GM21447 (cell line): ENCODE results near the gene ZNFX1.

Source experiments
- ATAC-seq: cut with Tn5 transposase; IDR thresholded peaks from one replicate; pipeline ENCODE4 v1.9.1; 2021; ENCODE audit not compliant: unreplicated experiment

The ZNFX1 gene

DNA sequence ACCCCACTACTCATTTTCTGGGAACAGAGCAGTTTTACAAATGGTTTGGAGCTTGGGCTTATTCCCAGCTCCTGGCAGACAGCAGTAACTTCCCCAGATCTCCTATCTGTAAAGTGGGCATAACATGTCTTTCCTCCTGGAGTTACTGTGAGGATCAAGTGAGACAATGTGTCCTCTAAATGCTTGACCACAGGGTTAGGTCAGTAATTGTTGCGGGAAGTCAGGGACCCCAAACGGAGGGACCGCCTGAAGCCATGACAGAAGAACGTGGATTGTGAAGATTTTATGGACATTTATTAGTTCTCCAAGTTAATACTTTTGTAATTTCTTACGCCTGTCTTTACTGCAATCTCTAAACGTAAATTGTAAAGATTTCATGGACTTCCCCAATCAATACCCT lies 15.3 kb upstream of the ZNFX1 start:
- no peak for ATAC-seq

DNA sequence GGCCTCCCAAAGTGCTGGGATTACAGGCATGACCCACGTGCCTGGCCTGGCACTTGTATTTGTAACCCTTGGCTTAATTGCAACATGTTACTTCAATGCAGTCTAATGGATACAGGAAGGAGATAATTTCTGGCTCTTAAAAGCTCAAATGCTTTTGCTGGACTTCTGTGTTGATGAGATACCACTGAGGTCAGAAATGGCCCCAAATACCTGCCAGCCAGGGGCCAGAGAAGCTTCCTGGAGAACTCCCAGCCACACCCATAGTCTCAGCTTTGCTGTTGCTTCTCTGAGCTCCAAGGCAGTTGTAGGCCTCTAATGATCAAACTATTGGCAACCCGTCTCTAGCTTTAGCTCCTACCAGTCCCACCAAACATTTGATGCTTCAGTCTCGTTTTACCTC lies 14.2 kb upstream of the ZNFX1 start:
- ATAC-seq, result no peak

DNA sequence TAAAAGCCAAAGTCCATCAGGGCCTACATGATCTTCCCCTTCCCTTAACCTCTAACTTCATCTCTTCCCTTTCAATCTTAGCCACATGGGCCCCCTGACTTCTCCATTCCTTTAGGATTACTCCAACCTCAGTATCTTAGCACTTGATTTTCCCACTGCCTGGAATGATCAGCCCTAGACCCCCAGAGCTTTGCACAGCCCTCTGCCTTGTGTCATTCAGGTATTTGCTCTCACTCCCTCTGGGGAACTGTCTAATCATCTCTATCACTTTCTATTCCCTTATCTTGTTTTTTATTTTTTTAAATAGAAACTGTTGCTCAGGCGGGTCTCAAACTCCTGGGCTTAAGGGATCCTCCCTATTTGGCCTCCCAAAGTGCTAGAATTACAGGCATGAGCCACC lies 13.3 kb upstream of the ZNFX1 start:
- ATAC-seq, result no peak

DNA sequence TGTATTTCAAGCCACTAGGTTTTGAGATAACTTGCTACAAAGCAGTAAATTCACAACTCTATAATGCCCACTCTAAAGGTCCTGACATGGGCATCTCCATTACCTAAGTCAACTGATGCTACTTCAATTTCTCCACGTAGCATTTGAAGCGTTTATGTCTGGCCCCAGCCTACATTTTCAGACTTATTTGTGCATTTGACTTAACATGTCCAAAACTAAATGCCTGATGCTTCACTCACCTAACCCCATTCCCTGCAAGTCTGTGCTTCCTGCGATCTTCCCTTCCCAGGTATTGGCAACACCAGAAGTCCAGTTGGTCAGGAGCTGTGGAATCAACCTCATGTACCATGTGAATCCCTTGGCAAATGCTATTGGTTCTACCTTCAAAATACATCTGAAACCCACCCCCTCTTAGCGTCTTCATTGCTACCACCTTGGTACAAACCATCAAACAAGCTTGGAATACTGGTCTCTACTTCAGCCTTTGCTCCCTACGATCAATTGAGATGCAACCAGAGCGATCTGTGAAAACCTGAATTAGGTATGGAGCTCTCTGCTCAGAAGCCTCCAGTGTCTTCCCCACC lies 12.8 kb upstream of the ZNFX1 start:
- ATAC-seq, result no peak

DNA sequence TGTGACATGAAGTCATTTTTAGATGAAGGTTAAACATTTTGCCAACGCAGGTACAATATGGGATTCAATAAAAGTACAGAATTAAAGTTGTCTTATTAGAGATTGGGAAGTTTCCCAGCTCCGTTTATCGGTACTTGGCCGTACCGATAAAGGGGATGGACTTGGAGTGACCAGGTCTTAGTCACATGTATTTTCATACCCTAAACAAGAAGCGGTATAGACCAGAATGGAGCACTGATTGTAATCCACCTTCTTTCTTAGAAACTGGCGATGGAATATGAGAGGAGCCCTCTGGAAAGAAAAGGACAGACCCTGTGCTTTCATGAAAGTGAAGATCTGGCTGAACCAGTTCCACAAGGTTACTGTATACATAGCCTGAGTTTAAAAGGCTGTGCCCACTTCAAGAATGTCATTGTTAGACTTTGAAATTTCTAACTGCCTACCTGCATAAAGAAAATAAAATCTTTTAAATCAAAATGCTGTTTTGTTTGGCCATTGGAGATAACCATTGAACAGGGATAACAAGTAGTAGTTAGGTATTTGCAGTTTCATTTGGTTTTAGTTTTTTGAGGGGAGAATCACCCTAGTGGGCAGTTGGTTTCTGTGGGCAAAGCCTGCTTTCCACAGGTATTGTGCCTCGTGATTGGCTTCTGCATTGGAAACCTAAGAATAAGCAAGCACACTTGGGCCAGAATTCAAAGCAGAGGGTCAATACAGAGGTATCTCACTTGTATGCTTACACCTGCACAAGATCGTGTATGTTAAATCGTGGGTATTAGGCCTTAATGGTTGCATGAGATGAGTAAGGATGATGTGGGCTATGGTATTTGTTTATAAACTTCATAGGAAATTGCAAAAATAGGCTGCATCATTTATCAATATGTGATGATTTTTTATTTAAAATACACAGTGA lies 11.2 kb upstream of the ZNFX1 start:
- ATAC-seq, result no peak

DNA sequence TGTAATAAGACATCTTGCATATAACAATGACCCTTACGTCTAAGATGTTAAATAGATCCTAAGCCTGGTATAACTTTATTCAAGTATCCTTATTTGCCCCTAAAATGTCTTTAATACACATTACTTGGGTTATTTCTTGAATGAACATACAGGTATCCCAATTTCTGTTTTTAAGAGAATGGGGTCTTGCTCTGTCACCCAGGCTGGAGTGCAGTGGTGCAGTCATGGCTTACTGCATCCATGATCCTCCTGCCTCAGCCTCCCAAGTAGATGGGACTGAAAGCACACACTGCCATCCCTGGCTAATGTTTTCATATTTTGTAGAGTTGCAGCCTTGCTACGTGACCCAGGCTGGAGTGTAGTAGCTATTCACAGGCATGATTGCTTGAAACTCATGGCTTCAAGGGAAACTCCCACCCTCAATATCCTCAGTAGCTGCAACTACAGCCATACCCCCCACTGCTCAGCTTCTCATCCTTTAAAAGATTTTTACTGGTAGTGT lies 10.4 kb upstream of the ZNFX1 start:
- no peak for ATAC-seq

DNA sequence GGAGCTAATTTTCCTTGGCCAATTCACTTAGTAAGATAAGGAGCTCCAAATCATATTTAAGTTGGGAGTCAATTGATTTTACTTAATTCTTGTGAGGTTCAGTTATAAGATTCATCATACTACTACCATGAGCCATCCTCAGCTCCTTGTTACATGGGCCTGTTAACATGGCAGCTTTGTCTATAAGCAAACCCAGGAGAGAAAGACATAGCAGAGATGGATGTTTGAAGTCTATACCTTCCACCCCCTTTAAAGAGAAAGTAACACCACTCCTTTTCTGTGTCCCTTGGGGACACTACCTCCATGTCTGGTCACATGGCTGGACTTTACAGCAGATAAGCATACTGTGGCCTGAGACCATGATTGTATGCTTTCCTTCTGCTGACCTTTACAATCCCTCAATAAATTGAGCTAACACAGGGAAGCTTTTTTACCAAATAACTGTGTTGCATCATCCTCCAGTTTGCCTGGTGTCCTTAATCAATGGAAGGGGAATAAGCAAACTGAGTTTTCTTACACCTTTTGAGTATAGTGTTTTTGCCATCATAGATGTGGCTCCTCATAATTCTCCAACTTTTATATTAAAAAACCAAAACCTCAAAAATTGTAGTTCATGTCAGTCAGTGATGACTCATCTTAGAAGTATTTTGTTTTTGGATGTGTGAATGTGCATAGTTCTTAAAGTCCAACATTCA lies 9.8 kb upstream of the ZNFX1 start:
- no peak for ATAC-seq

DNA sequence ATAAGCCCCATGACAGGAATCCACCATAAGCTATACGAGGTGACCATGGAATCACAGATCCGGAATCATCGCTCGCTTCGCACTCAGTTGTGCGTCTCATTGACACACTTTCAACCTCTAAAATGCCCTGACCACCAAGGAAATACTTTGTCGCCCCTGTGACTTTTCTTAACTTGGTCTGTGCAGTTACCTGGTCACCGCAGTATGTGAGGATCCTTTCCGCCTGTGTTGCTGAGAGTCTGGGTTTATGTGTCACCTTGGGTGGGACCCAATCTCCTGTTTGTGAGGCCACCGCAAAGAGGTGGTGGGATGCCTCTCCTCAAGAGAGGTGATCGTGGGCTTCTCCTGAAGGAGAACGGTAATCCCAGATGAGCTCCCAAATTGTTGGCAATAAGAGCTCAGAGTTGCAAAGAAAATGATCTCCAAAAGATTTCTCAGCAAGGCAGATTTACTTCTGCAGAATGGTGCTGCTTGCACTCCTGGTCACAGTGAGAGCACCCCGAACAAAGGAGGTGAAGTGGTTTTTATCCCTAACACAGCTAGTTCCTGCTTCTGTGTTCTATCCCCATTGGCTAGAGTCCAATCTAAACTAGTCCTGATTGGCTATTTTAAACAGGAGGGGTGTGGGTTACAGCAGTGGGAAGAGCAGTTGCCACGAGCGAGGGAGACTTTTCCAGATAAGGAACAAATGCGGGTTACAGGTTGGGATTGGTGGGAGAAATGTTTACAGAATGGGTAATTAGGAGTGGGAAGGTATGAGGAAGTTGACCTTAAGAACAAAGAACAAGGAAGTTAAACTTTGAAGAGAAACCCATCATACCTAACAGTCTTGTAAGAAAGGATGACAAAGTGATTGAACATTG lies 9.1 kb upstream of the ZNFX1 start:
- no peak for ATAC-seq

DNA sequence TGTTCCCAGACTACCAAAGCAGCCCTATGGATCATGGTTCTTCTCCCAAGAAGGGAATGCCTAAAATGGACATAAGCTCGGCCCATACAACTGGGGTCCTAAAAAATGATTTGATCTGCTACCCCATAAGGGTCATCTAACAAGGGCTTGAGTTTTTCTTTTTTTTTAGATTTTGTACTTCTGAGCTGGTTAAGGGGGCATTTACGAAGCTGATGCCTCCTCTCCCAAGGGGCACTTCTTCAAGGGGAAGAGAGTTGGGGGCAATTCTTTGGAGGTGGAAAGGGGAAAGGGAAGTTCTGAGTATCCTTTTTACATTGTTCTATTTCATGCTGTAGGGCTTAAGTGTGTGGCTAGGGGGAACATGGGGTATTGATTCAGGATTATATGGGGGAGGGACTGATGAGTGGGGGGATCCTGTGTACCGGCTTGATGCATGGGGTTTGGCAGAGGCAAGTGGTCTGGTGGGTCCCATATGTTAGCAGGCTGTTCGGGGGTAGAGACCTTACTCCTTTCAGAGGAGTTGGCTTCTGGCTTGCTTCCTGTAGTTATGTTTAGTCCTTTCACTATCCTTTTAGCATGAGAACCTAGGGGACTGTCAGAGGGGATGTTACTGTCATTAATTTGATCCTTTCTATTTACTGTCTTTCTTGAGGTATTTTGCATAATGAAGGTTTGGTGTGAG lies 8.1 kb upstream of the ZNFX1 start:
- ATAC-seq, result no peak

DNA sequence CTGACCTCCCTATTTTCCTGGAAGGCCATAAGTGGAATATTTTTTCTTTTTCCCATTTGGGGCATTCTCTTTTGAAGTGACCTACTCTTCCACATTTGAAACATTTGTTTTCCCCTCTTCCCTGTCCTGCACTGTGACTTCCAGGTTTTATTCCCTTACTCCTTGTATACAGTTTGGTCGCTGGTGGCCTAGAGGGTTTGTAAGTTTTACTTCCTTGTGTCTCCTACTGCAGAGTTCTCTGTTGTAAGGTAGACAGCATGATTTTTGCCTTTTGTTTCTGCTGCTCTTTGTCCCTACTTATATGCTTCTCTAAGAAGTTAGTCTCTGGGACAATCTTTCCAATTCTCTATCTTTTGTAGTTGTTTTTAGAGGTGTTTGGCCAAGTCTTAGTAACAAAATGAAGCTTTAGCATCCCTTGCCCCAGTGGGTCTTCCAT lies 7.4 kb upstream of the ZNFX1 start:
- ATAC-seq, result no peak

DNA sequence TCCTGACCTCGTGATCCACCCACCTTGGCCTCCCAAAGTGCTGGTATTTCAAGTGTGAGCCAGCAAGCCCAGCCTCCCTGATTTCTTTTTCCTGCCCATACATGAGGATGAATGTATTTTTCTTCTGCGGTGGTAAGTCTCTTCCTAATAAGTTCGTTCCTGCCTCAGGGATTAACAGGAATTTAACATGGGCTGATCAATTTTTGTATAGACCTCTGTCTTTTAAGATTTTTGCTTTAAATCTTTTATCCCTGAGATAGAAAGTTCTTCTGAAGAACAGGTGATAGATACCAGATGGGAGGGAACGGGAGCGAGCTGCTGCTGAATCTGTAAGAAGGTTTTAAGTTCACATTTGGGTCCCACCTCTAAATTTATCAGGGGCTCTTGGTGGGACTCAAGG lies 7.0 kb upstream of the ZNFX1 start:
- ATAC-seq, result no peak

DNA sequence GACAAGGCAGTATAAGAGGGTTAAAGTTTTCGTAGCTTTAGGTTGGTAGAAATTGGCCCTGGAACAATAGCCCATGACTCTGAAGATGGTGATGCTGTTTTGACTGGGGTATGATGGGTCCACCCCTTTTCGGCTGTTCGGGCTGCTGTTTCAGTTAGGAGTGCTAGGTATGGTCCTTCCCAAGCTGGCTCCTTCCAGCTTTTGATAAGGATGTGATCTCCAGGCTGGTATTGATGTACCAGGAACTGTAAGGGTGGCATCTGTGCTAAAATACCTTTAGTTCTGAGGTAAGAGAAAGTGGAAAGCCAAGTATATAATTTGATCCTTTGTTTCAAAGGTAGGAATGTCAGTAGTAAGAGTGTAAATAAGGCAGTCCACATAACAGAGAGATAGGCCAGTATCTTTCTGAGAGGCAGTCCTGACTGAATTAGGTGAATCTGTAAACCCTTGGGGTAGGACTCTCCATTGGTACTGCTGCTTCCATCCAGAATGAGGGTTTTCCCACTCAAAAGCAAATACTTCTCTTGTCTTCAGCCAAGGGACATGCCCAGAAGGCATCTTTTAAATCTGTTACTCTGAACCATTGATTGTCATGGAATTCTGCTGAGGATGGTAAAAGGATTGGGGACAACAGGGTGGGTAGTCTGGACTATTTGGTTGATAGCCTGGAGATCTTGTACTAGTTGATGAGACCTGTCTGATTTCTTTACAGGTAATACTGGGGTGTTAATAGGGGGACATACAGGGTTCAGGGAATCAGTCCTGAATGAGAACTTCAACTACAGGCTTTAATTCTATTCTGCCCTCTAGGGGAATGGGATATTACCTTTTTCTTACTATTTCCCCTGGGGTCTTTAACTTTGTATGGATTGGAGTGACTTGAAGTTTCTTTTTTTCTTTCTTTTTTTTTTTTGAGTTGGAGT lies 6.1 kb upstream of the ZNFX1 start:
- ATAC-seq, result no peak

DNA sequence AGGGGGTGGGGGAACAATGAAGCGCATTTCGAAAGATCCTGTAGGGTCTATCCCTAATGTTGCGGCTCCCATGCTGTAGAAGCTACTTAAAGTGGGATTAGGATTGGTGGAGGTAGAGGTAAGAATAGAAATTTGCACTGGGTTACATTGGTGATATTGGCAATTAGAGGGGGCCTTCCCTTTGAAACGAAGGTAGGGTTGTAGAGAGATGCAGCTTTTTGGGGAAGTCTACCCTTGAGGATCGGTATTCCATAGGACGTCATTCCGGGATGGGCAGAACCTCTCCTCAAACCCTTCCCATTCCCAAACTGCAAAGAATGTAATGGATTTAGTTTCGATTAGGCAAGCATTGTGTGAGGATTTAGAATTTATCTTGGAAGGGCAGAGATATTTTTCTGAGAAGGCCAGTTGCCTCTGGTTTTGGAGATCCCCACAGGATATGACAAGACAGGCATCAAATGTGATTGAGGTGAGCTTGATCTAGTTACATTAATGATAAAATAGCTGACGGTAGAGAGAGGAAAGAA lies 5.4 kb upstream of the ZNFX1 start:
- no peak for ATAC-seq

DNA sequence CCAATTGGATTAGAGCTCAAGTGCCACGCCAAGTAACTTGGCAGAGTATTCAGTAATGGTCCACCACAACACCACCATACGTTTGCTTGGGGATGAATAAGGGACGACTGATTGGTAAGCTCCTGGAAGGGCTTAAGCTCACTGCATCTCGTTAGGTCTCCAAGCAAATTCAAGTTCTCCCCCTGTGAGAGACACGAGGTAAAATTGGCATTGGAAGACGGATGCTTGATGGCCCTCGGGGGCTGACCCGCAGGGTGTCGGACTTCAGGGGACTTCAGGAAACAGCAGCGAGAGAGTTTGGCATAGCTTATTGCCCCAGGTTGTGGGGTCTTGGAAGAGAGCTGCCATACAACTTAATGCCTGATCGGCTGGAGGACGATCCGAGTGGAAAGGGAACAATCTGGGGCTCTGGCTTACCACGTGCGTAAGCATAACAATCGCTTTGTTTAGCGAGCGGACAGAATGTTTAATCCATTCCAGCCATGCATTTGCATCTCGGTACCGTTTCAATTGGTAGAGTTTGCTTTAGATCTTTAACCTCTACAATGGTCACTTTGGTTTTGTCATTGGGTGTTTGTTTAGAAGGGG lies 4.8 kb upstream of the ZNFX1 start:
- no peak for ATAC-seq

DNA sequence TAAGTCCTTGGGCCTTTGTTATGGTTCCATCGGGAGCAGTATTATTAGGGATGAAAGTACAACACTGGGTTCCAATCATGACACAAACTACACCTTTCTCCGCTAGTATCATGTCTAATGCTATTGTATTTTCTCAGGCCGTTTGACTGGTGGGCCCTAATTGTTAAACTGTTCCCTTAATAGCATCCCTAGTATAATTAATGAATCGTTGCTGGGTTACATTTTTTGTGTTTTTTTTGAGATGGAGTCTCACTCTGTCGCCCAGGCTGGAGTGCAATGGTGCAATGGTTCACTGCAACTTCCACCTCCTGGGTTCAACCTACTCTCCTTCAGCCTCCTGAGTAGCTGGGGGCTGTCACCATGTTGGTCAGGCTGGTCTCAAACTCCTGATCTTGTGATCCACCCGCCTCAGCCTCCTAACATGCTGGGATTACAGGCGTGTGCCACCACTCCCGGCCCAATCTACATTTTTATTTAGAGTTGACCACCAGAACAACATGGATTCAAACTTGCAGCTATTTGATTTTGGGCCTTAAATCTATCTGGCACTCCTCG lies 4.1 kb upstream of the ZNFX1 start:
- ATAC-seq, result no peak

DNA sequence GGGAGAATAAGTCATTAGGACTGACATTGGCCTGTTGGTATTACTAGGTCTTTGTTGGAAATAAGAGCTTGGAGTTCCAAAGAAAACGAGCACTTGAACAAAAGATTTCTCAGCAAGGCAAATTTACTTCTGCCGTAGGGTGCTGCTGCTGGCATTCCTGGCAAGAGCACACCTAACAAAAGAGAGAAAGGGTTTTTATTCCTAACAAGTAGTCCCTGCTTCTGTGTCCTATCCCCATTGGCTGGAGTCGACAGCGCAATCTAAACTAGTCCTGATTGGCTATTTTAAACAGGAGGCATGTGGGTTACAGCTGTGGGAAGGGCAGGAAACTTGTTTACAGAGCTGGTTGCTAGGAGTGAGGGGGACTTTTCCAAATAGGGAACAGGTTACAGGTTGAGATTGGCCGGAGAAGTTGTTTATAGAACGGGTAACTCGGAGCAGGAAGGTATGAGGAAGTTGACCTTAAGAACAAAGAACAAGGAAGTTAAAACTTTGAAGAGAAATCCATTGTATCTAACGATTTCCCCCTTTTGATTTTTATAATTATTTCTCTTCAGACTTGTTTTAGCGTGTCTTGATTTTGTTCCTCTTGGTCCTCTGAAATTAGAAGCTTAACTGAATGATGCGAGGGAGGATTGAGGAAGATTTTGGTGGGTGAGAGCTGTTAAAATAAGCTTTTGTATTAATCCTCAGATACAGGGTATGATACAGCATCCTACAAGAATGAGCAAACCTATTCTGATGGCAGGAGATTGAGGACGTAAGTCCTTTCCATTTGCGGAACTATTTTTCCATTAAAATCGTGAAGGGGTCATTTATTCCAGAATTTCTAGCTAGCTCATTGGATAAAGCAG lies 3.4 kb upstream of the ZNFX1 start:
- no peak for ATAC-seq

DNA sequence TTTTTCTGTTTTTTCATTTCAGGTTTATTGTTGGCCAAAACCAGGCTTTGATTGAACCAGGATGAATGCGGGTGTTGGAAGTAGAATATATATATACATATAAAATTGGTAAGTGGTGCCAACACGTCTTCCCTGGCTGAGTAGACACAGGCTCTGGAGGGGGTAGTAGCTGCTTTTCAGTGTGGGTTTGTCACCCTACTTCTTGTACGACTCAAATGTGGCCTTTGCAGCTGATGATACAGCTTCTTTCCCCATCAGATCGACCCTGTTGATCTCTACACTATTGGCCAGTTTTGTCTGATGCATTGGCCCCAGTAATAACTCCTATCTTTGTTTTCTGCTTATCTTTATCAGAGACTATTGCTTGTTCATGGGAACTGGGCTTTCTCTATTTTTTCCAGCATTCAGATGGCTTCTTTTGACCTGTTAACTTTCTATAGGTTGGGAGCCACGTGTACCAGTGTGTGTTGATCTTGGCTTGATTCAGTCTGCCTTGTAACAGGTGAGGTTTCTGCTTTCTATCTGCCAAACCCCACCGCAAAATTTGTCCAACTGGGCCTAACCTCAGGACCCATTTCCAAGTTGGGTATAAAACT lies 2.7 kb upstream of the ZNFX1 start:
- ATAC-seq, result no peak
